Panc1 (cell line): ENCODE results near the gene CEACAM7. TPM values are rescaled to one million over a fixed set of nuclear protein-coding genes. Genes with fewer than 3 reads are reported as not detected.
A peak's percentile ranks its signal among the peaks of the same experiment; 100 is the strongest.

ENCODE experiments used
- ATAC-seq: fragments of 200-7000 bp; cut with Tn5 transposase; 2 replicates; pipeline ENCODE4 v1.9.1; 2020; ENCODE audit warnings: mild to moderate bottlenecking, moderate library complexity
- BruUV-seq: library from RNA; stranded (reverse); fragments of 400-500 nt; replicated peaks from 2 replicates; lab custom pipeline; 2021; lab: Mats Ljungman, UMichigan
- CTCF ChIA-PET: fragments of 300-600 bp; sonication (Branson Sonifier 250); formaldehyde crosslinking; loops from one replicate; lab custom pipeline; 2022; ENCODE audit warnings: antibody characterized with exemption; lab: Charles Lee
- POLR2A ChIA-PET: fragments of 300-600 bp; sonication (Branson Sonifier 250); formaldehyde crosslinking; loops from one replicate; lab custom pipeline; 2022; ENCODE audit warnings: antibody characterized with exemption; lab: Charles Lee
- DNase-seq: peaks from one replicate; pipeline ENCODE4 v3.0.0-alpha.2; 2010; ENCODE audit warnings: low read depth, low spot score
- H3K27ac ChIP-seq: 2 replicates; pipeline ENCODE4 v1.5.1; 2011; ENCODE audit warnings: mild to moderate bottlenecking, low read length, inconsistent platforms
- H3K27me3 ChIP-seq: fragments of 200-500 bp; sonication (Bioruptor generic); 2 replicates; pipeline ENCODE4 v1.6.0; 2014; ENCODE audit warnings: low read length, inconsistent platforms; ENCODE audit not compliant: control insufficient read depth, insufficient read depth
- H3K36me3 ChIP-seq: fragments of 200-500 bp; sonication (Bioruptor generic); 2 replicates; pipeline ENCODE4 v1.5.1; 2014; ENCODE audit warnings: inconsistent platforms, mild to moderate bottlenecking, low read length, moderate library complexity; ENCODE audit not compliant: control insufficient read depth, insufficient read depth
- H3K4me1 ChIP-seq: 2 replicates; pipeline ENCODE4 v1.5.1; 2011; ENCODE audit warnings: inconsistent platforms, mild to moderate bottlenecking, low read length, moderate library complexity; ENCODE audit not compliant: control insufficient read depth, insufficient read depth
- H3K4me3 ChIP-seq, 2 experiments: 2 replicates each; pipeline ENCODE4 v1.5.1; 2011 to 2012; ENCODE audit warnings: low read depth in 2 of 2, low read length in 2 of 2, mild to moderate bottlenecking in 2 of 2, inconsistent platforms in 1 of 2, moderate library complexity in 1 of 2
- H3K9me3 ChIP-seq: fragments of 200-500 bp; sonication (Bioruptor generic); 2 replicates; pipeline ENCODE4 v1.5.1; 2014; ENCODE audit warnings: low read depth, mild to moderate bottlenecking, inconsistent platforms, low read length, moderate library complexity; ENCODE audit not compliant: control insufficient read depth, insufficient read depth
- CTCF ChIP-seq: fragments of 450-650 bp; IDR thresholded peaks from 2 replicates; pipeline ENCODE4 v1.5.1; 2017; ENCODE audit warnings: mild to moderate bottlenecking
- POLR2AphosphoS5 ChIP-seq: IDR thresholded peaks from 2 replicates; pipeline ENCODE4 v1.6.1; 2012; ENCODE audit warnings: mild to moderate bottlenecking, low read depth, low read length, moderate library complexity
- REST ChIP-seq, 2 experiments: IDR thresholded peaks; 2 replicates each; pipeline ENCODE4 v1.6.1; 2011 to 2012; ENCODE audit warnings: low read depth in 2 of 2, control low read depth in 1 of 2, low read length in 1 of 2, mild to moderate bottlenecking in 1 of 2, moderate library complexity in 1 of 2; ENCODE audit not compliant: insufficient read depth in 1 of 2
- SIN3A ChIP-seq: IDR thresholded peaks from 2 replicates; pipeline ENCODE4 v1.6.1; 2012; ENCODE audit warnings: low read depth, mild to moderate bottlenecking, low read length, moderate library complexity, borderline replicate concordance; ENCODE audit not compliant: insufficient read depth
- TCF7L2 ChIP-seq: IDR thresholded peaks from 2 replicates; pipeline ENCODE4 v1.6.1; 2011; ENCODE audit warnings: mild to moderate bottlenecking, low read depth, low read length, inconsistent platforms
- in situ Hi-C: cut with HindIII; loops from 2 replicates; pipeline ENCODE4 v1.10.0; 2016; ENCODE audit warnings: low sequenced_read_pairs, low pct_unique_long_range_greater_than_20kb
- intact Hi-C: fragments of 100-400 bp; cut with micrococcal nuclease; formaldehyde crosslinking; loops from one replicate; pipeline ENCODE4 v1.10.0; 2022; ENCODE audit not compliant: unreplicated experiment
- total RNA-seq: library from RNA; stranded (reverse); gene quantifications from one replicate; pipeline ENCODE4 v1.2.1, GENCODE V29; 2021; ENCODE audit not compliant: unreplicated experiment

Gene CEACAM7
- total RNA-seq, 1 experiment from 2014 or later = not detected

- Histone ChIP-seq H3K4me1 (no peaks in the 10 kb centered on the region), H3K4me3 (no peak overlapping the region), H3K27me3 (no peaks in the 10 kb centered on the region), H3K9me3 (no peaks in the 10 kb centered on the region), H3K36me3 (no peaks in the 10 kb centered on the region), H3K27ac (no peak overlapping the region)
- DNase-seq (peak; percentile 33), ATAC-seq (peak; percentile 94)
- intact Hi-C loops (loop anchor here (5.0 kb wide), 2 partner anchors 50 to 105 kb away; no protein-coding TSS in a partner anchor), in situ Hi-C loops (no loop called here)
- no TSS peak for BruUV-seq
- ChIA-PET POLR2A (interaction anchor here (0.6 kb wide), 1 partner anchor 707 kb away, joined by 9 read pairs; no protein-coding TSS in a partner anchor), CTCF (interaction anchor here (0.5 to 1.6 kb wide), 9 partner anchors 9 to 140 kb away, joined by 3 to 9 read pairs (median 3); no protein-coding TSS in a partner anchor)
- TF ChIP-seq TCF7L2 (no peak), POLR2AphosphoS5 (no peak), SIN3A (no peak), REST (IDR thresholded peaks at IDR 0.05; ENCODE audit: insufficient read depth in 1 of 2, low read depth in 2 of 2, low read length in 1 of 2) (no peak), CTCF (peak; percentile 89)
These were observed 46.1 kb downstream of the CEACAM7 start for GRCh38 chr19:41641879-41642485.

GRCh38 chr19:41638641-41639081 is 49.4 kb downstream of the CEACAM7 start:
- in situ Hi-C loops = no loop called here
- Histone ChIP-seq H3K9me3 (no peaks in the 10 kb centered on the region), H3K36me3 (no peaks in the 10 kb centered on the region), H3K4me1 (no peaks in the 10 kb centered on the region), H3K4me3 (no peak overlapping the region), H3K27me3 (no peaks in the 10 kb centered on the region), H3K27ac (no peak overlapping the region)
- CTCF ChIA-PET = no interaction called here
- intact Hi-C loops = no loop called here
- ATAC-seq = no peak
- no peak for DNase-seq
- POLR2A ChIA-PET = no interaction called here
- no TSS peak for BruUV-seq
- TF ChIP-seq TCF7L2 = no peak
- no peak for TF ChIP-seq REST (IDR thresholded peaks at IDR 0.05; ENCODE audit: insufficient read depth in 1 of 2, low read depth in 2 of 2, low read length in 1 of 2)
- TF ChIP-seq SIN3A = no peak
- no peak for TF ChIP-seq POLR2AphosphoS5
- no peak for TF ChIP-seq CTCF
